GM19193 (cell line): ENCODE data around the gene TEX2.

ENCODE experiments used
- POLR2A ChIP-seq: IDR thresholded peaks from 4 replicates; pipeline ENCODE4 v1.6.1; 2011; ENCODE audit not compliant: insufficient read depth, insufficient read length; ENCODE audit errors: extremely low read depth

TEX2 gene

DNA sequence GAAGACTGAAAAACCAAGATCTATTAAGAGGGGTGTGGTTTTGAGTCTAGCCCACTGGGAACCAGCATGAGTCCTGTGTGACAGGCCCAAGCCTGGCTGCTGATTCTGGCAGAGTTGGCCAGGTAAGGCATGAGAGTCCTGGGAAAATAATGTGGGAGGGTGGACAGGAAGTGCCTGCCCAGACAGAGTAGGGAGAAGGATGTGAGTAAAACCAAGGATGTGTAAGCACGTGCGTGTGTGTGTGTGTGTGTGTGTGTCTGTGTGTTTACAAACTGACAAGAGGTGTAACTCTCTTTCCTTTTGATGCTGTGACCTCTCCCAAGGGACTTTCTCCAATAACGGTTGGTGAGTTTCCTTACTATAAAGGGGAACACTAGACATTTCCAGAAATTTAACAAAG is 15.6 kb upstream of the TEX2 start:
- no peak for TF ChIP-seq POLR2A

DNA sequence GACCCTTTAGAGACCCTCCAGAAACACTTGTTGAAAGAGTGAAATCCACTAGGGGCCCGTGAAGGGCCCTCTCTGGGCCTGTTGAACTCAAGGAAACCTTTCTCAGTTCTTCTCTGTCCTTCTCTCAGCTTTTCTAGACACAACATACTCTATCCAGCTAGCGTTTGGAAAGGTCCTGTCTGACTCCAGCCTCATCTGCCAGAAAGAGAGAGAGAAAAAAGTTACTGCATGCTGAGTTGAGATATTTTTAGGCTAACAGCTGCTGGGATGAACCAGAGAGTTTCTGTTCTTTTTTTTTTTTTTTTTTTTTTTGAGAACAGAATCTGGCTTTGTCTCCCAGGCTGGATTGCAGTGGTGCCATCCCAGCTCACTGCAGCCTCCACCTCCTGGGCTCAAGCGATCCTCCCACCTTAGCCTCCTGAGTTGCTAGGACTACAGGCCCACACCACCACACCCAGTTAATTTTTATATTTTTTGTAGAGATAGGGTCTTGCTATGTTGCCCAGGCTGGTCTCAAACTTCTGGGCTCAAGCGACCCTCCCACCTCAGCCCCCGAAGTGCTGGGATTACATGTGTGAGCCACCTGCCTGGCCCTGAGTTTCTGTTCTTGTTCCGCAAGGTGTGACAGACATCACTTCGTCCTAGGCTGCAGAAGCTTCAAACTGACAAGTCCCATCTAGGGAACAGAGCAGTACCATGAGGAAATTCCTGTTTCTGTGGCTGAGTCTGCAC is 14.9 kb upstream of the TEX2 start:
- TF ChIP-seq POLR2A: no peak

DNA sequence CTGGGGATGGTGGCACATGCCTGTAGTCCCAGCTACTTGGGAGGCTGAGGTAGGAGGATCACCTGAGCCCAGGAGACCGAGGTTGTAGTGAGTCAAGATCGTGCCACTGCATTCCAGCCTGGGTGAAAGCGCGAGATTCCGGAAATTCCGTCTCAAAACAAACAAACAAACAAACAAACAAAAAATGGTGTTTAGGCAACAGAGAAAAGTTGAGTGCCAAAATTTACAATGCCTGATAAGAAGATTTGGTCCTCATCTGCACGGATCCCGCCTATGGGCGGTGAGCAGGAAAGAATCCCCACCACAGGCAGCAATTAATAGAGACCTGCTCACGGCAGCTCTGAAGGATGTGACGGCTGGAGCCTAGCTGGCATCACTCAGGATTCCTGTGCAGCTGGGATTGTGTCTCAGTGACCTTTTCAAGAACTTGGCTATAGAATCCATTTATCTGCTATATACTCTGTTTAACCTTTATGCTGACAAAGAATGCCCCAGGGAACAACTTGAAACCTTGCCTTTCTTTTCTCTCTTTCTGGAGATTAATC is 14.0 kb upstream of the TEX2 start:
- TF ChIP-seq POLR2A: no peak

DNA sequence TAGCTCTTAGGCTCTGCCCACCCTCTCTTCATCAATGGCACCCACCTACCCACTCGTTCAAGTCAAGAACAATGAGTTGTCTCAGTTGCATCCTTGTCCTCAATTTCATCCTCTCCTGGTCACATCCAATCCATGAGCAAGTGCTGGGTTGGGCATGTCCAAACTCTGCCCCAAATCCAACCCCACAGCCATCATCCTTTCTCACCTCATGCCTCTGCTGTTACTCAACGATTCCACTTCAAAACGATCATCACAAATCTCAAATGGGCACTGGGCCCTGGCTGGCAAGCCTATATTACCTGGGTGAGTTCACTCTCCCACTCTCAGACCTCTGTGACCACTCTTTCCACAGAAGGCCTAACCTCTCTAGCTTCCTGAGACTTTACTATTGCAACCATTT is 12.0 kb upstream of the TEX2 start:
- TF ChIP-seq POLR2A: no peak

DNA sequence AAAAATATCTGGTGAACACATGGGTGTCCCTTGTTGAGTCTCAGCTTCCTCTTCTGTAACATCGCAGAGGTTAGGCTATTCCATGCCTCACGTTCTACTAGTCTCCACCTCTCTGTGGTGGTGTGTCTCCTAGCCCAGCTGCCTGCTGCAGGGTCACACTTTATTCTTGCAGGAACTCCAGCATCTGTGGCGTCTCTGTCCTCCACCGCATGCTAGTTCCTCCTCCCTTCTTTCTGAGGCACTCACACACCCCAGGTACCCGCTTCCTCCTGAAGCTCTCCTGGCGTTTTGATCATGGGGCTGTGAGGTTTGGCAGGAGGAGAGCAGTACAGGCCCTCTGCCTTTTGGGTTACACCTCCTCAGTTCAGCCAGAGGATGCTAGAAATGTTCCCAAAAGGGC is 9.9 kb upstream of the TEX2 start:
- TF ChIP-seq POLR2A: no peak

DNA sequence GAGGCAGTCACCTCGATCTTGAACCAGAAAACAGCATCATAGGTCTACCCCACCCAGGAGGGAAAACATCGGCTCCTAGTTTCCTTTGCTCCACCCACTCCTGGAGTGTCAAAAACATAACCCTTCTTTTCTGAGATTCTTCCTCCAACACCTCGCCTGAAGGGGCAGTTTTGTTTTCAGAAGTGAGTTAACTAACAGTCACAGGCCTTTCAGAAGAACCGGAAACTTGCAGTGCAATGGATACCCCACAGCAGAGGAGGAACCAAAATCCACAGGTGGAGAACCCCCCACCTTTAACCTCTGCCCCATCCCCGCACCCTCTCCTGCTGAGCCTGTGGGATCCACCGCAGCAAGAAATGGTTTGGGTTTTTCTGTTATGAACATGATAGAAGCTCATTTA is 7.8 kb upstream of the TEX2 start:
- no peak for TF ChIP-seq POLR2A

DNA sequence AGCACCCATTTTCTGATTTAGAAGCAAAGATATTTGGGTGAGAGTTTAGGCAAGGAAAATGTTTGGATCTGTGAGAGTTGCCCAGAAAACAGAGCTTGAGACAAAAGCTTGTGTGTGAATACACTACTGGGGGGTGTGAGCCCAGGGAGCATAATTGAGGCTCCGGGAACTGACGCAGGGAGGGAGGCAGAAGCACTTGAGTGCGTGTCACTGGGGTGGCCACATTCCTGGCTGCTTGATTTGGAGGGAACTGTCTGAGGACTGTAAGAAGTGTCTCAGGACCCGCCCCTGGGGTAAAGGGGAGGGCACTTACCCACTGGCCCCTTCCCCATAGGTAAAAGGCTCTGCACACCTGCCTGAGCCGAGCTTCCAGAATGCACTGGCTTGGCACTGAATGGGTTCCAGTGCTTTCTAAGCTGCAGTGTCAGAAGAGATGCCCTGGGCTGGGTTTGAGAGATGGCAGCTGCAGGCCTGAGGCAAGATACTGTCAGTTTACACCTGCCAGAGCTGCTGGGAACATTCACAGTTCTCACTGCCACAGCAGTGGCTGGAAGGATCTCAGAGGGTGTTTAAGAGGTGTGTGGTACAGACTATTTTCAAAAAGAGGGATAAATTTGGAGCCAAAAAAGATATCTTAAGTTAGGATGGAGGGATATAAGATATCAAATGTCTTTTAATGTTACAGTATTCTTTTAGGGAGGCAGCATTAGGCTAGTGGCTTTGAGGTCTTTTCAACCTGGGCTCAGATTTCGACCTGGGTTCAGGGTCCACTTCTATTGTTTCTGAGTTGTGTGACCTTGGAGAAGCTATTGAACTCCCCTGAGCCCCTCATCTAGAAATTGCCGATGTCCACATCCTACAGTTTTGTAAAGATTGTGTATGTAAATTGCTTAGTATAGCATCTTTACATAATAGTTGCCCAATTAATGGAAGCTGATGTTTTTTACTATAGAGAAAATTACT is 6.9 kb upstream of the TEX2 start:
- TF ChIP-seq POLR2A: no peak

DNA sequence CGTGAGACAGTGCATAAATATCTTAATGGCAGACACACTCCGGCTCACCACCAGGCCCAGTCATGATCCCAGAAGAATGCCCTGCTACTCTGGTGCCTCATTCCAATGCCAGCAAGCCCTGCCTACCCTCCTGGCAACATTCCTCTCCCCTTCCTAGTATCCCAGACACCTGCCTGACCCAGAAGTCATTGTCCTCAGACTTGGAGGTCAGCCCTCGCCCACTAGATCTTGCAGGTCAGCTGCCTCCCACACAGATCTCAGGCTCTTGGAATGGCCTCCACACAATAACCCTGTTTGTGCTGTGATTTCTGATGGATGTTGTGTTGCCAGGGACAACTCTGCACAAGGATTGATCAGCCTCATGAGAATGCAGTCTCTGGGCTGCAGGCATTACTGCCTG is 1.8 kb upstream of the TEX2 start:
- TF ChIP-seq POLR2A: no peak

DNA sequence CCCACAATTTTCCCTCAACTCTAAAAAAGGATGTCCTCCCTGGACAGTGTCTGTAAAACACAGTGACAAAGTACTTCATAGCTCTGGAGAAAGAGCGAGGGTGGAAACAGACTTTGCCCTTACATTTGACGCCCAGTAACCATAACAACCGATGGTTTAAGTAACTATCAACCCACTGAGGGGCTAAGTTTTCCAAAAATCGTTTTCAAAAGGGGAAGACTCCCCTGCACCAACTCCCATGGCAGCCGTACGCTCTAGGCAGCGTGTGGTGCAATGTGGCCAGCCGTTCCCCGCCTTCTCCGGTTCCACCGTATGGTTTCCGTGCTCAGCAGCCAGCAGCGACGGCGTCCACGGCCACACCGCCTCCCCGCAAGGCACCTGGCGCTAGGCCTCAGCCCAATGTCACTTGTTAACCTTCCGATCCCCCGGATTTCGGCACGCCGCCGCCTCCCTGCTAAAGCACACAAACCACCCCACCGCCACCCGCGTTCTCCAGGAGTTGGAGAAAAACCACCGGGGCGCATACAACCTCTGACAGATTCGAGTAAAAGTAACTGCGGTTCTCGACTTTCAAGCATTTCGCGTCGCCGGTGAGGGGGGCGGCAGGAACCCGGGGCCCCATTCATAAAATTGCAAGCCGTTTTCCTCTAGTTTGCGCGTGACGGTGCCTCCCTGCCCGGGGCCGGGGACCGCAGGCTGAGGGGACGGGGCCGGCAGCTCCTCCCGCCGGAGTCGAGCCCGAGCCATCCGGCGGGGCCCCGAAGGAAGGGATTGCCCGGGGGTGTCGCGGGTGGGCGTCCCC is 661 bp downstream of the TEX2 start:
- TF ChIP-seq POLR2A: no peak

DNA sequence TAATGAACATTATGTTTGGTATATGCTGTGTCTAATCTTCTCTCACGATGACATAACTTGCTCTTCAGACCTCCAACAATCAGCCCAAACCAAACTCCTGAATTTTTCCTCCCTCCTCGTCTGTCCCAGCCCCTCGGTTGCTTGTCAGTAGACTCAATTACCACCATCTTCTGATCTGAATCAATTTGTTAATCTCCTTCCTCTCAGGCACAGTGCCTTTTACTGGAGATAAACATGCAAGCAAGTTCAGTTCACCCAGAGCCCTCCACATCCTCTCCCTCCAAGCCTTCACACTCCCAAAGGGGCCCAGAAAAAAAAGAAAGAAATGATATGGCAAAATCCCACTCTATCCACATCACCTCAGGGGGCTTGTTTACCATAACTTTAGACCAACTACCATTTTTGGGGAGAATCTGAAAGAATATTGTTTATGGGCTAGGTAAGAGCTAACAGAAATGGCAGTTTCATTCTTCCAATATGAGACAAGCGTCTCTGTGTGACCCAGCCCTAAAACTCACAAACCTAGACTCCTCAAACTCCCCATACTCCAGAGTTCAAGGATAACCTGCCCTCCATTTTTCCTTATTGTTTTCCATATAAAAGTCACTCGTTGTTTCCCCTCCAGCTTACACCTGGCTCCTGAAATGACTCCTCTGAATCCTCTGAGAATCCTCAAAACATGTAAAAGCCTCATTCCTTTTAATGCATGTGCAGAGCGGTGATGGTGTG is 1.5 kb downstream of the TEX2 start:
- no peak for TF ChIP-seq POLR2A

DNA sequence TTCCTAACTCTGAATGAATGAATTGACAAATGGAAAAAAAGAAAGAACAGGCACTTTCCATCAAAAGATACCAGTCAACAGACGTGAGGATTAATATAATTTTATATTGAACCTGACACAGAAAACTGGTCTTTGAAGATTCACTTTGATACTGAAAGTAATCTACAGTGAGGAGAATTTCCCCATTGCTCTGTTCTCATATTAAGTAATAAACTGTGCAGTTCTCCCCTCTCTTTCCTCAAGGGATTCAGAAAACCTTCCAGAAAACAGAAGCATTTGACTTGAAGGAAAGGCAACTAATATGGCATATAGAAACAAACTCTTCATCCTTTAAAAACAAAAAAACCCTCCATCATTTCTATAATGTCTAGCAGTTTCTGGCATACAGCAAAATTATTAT is 2.2 kb downstream of the TEX2 start:
- TF ChIP-seq POLR2A: no peak

DNA sequence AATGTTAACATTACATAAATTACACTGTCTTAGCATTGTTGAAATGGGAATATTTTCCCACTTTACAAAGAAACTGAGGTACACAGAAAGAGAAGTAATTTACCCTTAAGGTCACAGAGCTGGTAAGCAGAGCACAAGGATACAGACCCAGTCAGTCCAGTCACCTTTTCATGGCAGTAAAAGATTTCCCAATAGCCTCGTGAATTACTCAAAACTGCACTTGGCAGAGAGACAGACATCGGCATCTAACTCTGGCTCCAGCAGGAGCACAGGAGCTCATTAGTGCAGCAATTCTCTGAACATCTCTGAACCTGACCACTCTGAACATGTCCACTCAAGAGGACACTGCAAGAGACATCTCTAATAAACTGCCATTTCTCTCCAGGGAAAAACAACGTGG is 3.1 kb downstream of the TEX2 start:
- TF ChIP-seq POLR2A: no peak

DNA sequence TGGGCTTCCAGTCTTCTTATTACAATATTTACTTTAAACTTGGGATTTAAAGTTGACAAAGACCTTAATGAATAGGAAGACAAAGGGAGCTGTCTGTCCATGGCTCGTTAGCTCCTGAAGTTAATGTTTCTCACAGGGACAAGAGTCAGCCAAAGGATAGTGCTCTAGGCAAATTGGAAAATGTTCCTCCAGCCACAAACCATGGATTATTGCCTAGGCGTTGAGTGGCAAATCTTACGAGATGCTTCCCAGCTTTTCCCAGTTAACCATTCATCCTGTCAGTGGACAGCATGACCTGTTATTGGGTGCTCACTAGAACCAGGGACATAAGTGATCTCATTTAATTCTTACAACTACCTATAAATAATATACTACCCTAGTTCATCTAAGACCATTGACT is 3.6 kb downstream of the TEX2 start:
- TF ChIP-seq POLR2A: no peak
